ENCODE data around the gene KIF23.

KIF23 gene

DNA sequence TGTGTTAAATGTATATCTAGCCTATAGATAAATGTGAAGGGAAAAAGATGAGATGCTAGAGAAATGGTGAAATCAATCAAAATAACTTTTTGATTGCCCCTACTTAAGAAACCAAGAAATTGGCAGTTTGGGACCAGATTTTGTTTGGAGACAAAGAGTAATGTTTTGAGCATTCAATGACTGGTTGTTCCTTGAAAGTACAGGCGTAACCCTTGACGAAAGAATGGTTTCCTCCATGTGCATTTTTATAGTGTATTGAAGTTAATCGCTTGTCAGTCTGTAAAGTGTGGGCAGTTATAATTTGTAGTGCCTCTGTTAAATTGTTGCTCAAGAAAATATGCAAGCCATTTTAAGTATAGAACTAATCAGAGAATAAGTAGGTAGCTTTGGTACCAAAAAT, 1.2 kb downstream of the KIF23 start:
- Histone ChIP-seq H3K9ac (ENCODE audit: low read length) (no peak overlapping the region), H3K4me3 (ENCODE audit: low read depth in 1 of 2, low read length in 2 of 2) (no peak overlapping the region), H3K27me3 (ENCODE audit: control insufficient read depth in 1 of 2, insufficient read depth in 2 of 2, low read length in 2 of 2) (no peaks in the 10 kb centered on the region), H3K4me1 (ENCODE audit: insufficient read depth, low read length) (peaks cover 5% of the 10 kb centered on the region), H3K27ac (ENCODE audit: low read depth, low read length) (no peak overlapping the region), H3K9me3 (ENCODE audit: low read length) (no peaks in the 10 kb centered on the region), H3K36me3 (ENCODE audit: insufficient read depth, low read length) (no peaks in the 10 kb centered on the region)

DNA sequence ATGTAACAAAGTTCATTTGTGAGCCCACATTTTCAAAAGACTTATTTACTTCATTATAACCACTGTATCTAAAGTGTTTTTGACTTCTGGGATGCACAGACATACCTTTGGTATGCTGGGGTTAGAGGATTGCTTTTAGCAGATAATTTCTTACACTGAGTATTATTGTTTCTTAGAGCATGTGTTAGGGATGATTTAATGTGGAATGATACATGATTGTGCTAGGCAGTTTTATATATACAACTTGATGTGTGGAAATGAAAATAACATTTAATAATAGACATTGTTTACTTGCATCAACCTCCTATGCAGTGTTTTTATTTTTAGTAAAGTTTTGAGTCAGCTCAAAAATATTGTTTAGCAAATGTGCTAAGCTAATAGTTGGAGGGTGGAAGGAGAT, 3.4 kb downstream of the KIF23 start:
- Histone ChIP-seq H3K4me3 (ENCODE audit: low read depth in 1 of 2, low read length in 2 of 2) (no peak overlapping the region), H3K4me1 (ENCODE audit: insufficient read depth, low read length) (peaks cover 5% of the 10 kb centered on the region), H3K9me3 (ENCODE audit: low read length) (no peaks in the 10 kb centered on the region), H3K27ac (ENCODE audit: low read depth, low read length) (no peak overlapping the region), H3K36me3 (ENCODE audit: insufficient read depth, low read length) (no peaks in the 10 kb centered on the region), H3K27me3 (ENCODE audit: control insufficient read depth in 1 of 2, insufficient read depth in 2 of 2, low read length in 2 of 2) (no peaks in the 10 kb centered on the region), H3K9ac (ENCODE audit: low read length) (no peak overlapping the region)

DNA sequence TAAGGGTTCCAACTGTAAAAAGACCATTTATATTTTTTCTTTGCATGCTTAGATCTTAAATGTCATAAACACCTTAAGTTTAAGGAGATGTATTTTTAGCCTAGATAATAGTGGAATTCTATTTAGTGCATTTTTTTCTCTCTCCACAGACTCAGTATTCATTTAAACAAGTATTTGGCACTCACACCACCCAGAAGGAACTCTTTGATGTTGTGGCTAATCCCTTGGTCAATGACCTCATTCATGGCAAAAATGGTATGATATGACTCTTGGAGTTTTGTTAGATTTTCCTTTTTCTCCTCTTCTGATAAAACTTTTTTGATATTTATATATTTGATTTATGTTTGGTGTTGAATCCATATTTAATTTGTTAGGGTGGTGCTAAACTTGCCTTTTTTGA, 7.3 kb downstream of the KIF23 start:
- H3K27me3 ChIP-seq (ENCODE audit: control insufficient read depth in 1 of 2, insufficient read depth in 2 of 2, low read length in 2 of 2) = no peaks in the 10 kb centered on the region
- H3K27ac ChIP-seq (ENCODE audit: low read depth, low read length) = no peak overlapping the region
- H3K4me1 ChIP-seq (ENCODE audit: insufficient read depth, low read length) = no peaks in the 10 kb centered on the region

DNA sequence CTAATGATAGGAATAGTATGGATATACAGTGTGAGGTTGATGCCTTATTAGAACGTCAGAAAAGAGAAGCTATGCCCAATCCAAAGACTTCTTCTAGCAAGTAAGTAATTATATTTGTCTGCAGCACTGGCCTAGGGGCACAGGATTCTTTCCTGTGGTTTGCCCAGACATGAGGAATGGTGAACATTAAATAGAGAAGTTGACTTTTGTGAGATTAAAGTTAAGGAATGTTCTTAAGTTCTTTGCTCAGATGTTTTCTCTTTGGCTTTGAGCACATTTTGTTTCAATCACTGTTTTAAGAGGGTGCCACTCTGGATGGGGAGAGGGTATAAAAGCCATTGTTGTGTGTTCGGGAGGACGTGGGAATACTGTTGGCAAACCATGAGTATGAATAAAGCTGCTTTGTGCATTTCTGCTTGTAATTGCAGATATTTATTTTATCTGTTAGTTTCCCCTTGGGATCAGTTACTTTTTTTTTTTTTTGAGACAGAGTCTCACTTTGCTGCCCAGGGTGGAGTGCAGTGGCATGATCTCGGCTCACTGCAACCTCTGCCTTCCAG, 8.3 kb downstream of the KIF23 start:
- H3K4me1 ChIP-seq (ENCODE audit: insufficient read depth, low read length) = no peaks in the 10 kb centered on the region
- no peaks in the 10 kb centered on the region for H3K27me3 ChIP-seq (ENCODE audit: control insufficient read depth in 1 of 2, insufficient read depth in 2 of 2, low read length in 2 of 2)
- H3K4me3 ChIP-seq (ENCODE audit: low read depth in 1 of 2, low read length in 2 of 2) = no peak overlapping the region
- no peak overlapping the region for H3K27ac ChIP-seq (ENCODE audit: low read depth, low read length)
- no peak overlapping the region for H3K9ac ChIP-seq (ENCODE audit: low read length)
- no peaks in the 10 kb centered on the region for H3K9me3 ChIP-seq (ENCODE audit: low read length)
- H3K36me3 ChIP-seq (ENCODE audit: insufficient read depth, low read length) = no peaks in the 10 kb centered on the region

More for the DNA sequence above, 7.3 kb downstream of the KIF23 start:
- Histone ChIP-seq H3K36me3 (ENCODE audit: insufficient read depth, low read length) (no peaks in the 10 kb centered on the region), H3K9me3 (ENCODE audit: low read length) (no peaks in the 10 kb centered on the region), H3K4me3 (ENCODE audit: low read depth in 1 of 2, low read length in 2 of 2) (no peak overlapping the region), H3K9ac (ENCODE audit: low read length) (no peak overlapping the region)

DNA sequence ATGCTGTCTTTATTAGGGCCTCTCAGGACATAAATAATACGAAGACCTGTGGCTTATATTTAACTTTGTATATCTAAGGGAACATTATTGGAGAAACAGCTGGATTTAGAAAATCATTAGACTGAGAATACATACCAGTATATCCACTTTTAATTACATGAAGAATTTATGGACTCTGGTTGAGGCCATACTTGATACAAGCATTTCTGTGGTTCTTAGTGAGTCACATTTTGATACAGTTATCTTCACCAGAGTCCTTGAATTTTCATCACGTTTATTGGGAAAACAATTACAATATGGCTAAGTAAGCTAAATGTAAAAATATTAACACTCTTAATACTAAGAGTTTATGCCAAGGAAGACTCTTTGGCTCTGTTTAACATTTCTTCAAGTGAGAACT, 9.9 kb downstream of the KIF23 start:
- Histone ChIP-seq H3K27me3 (ENCODE audit: control insufficient read depth in 1 of 2, insufficient read depth in 2 of 2, low read length in 2 of 2) (no peaks in the 10 kb centered on the region), H3K9ac (ENCODE audit: low read length) (no peak overlapping the region), H3K27ac (ENCODE audit: low read depth, low read length) (no peak overlapping the region), H3K36me3 (ENCODE audit: insufficient read depth, low read length) (no peaks in the 10 kb centered on the region), H3K4me1 (ENCODE audit: insufficient read depth, low read length) (no peaks in the 10 kb centered on the region), H3K9me3 (ENCODE audit: low read length) (no peaks in the 10 kb centered on the region), H3K4me3 (ENCODE audit: low read depth in 1 of 2, low read length in 2 of 2) (no peak overlapping the region)

DNA sequence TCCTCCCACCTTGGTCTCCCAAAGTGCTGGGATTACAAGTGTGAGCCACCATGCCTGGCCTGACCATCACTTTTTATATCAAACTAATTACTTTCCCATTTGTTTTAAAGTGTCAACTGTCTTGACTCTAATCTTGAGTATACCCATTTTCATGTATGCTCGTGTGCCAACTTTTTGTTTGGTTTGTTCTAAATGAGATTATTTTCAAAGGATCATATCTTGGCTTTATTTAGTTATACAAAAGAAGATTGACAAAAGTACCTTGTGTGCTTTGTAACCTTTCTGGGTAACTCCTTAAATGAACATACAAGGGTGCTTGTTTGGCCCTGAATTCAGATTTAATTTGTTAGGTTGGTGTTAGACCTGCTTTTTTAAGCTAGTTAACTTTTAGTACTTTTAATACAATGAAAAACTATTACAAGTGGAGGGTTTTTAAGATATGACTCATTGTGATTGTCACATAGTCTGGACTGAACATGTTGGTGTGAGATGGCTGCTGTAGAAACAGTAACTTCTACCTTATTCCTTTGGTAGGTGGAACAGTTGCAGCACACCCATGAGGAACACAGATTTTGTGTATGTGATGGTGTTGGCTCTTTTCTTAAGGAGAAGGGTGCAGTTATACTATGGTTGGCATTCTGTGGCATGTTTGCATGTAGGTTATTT, 10.7 kb downstream of the KIF23 start:
- Histone ChIP-seq H3K4me3 (ENCODE audit: low read depth in 1 of 2, low read length in 2 of 2) (no peak overlapping the region), H3K27me3 (ENCODE audit: control insufficient read depth in 1 of 2, insufficient read depth in 2 of 2, low read length in 2 of 2) (no peaks in the 10 kb centered on the region), H3K9ac (ENCODE audit: low read length) (no peak overlapping the region), H3K27ac (ENCODE audit: low read depth, low read length) (no peak overlapping the region), H3K4me1 (ENCODE audit: insufficient read depth, low read length) (no peaks in the 10 kb centered on the region), H3K36me3 (ENCODE audit: insufficient read depth, low read length) (no peaks in the 10 kb centered on the region), H3K9me3 (ENCODE audit: low read length) (no peaks in the 10 kb centered on the region)

DNA sequence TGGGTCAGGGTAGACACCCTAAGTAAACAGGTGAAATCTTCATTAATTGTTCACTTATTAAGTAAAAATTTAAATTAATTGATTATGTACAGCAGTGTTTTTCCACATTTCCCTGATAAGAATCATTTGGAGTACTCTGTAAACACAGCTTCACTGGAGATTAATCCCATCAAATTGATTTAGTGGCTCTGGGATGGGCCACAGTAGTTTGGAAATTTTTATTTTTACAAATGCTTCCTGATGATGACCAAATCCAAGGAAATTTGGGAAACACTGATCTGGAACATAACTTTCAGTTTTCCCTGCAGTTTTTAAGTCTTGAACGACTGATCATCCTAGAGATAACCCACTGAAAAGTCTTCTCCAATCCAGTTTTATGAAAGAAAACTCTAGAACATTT, 19.7 kb downstream of the KIF23 start:
- H3K4me3 ChIP-seq (ENCODE audit: low read depth in 1 of 2, low read length in 2 of 2) = no peak overlapping the region
- H3K27me3 ChIP-seq (ENCODE audit: control insufficient read depth in 1 of 2, insufficient read depth in 2 of 2, low read length in 2 of 2) = no peaks in the 10 kb centered on the region
- no peak overlapping the region for H3K9ac ChIP-seq (ENCODE audit: low read length)
- H3K36me3 ChIP-seq (ENCODE audit: insufficient read depth, low read length) = no peaks in the 10 kb centered on the region
- H3K27ac ChIP-seq (ENCODE audit: low read depth, low read length) = no peak overlapping the region
- H3K9me3 ChIP-seq (ENCODE audit: low read length) = no peaks in the 10 kb centered on the region
- no peaks in the 10 kb centered on the region for H3K4me1 ChIP-seq (ENCODE audit: insufficient read depth, low read length)

DNA sequence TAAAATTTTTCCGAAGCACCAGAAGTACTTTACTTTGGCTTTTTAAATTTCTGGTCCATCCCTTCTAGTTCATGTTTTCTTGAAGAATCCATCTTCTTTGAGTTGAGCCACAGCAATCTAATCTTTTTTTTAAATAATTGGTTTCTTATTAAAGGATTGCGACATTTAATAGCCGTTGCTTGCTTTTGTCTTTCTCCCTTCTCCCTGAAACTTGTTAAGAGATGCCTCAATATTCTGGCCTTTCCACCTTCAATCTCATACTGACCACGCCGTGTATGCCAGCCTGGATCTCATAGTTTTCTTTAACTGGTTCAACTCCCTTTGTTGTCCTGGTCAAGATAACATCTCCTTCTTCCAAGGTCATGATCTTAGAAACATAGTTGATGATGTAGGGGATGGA, 20.1 kb downstream of the KIF23 start:
- Histone ChIP-seq H3K27me3 (ENCODE audit: control insufficient read depth in 1 of 2, insufficient read depth in 2 of 2, low read length in 2 of 2) (no peaks in the 10 kb centered on the region), H3K36me3 (ENCODE audit: insufficient read depth, low read length) (no peaks in the 10 kb centered on the region), H3K9ac (ENCODE audit: low read length) (no peak overlapping the region), H3K4me1 (ENCODE audit: insufficient read depth, low read length) (no peaks in the 10 kb centered on the region), H3K27ac (ENCODE audit: low read depth, low read length) (no peak overlapping the region), H3K4me3 (ENCODE audit: low read depth in 1 of 2, low read length in 2 of 2) (no peak overlapping the region), H3K9me3 (ENCODE audit: low read length) (no peaks in the 10 kb centered on the region)

DNA sequence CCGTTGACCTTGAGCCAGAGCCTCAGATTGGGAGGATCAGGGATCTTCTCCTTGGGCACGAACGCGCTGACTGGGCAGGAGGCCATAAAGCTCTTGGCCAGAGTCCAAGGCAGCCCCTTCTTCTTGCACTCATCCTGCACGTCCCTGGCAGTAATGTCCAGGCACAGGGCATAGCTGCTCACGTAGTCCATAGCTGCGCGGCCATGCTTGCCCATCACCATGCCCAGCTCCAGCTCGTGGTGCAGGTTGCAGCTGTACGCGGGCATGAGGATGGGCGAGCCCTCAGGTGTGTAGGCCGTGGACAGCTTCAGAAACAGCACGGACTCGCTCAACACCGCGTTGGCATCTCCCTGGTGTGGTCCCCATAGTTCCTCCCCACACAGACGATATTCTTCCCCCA, 20.5 kb downstream of the KIF23 start:
- H3K9ac ChIP-seq (ENCODE audit: low read length) = no peak overlapping the region

DNA sequence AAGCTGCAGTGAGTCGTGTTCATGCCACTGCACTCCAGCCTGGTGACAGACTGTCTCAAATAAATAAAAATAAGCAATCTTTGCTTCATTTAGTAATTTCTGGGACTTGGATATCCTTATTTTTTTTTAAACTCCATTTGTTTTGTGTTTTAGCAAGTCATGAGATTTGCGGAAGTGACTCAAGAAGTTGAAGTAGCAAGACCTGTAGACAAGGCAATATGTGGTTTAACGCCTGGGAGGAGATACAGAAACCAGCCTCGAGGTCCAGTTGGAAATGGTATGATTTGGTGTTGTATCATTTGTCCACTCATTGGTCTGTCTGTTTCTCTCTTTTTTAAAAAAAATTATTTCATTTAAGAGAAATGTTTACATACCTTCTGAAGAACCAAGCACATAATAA, 21.8 kb downstream of the KIF23 start:
- H3K27ac ChIP-seq (ENCODE audit: low read depth, low read length) = no peak overlapping the region
- no peaks in the 10 kb centered on the region for H3K9me3 ChIP-seq (ENCODE audit: low read length)
- H3K36me3 ChIP-seq (ENCODE audit: insufficient read depth, low read length) = no peaks in the 10 kb centered on the region
- H3K4me3 ChIP-seq (ENCODE audit: low read depth in 1 of 2, low read length in 2 of 2) = no peak overlapping the region
- no peaks in the 10 kb centered on the region for H3K27me3 ChIP-seq (ENCODE audit: control insufficient read depth in 1 of 2, insufficient read depth in 2 of 2, low read length in 2 of 2)
- no peak overlapping the region for H3K9ac ChIP-seq (ENCODE audit: low read length)
- no peaks in the 10 kb centered on the region for H3K4me1 ChIP-seq (ENCODE audit: insufficient read depth, low read length)

More for the DNA sequence above, 20.5 kb downstream of the KIF23 start:
- Histone ChIP-seq H3K27ac (ENCODE audit: low read depth, low read length) (no peak overlapping the region), H3K9me3 (ENCODE audit: low read length) (no peaks in the 10 kb centered on the region), H3K36me3 (ENCODE audit: insufficient read depth, low read length) (no peaks in the 10 kb centered on the region), H3K27me3 (ENCODE audit: control insufficient read depth in 1 of 2, insufficient read depth in 2 of 2, low read length in 2 of 2) (no peaks in the 10 kb centered on the region), H3K4me3 (ENCODE audit: low read depth in 1 of 2, low read length in 2 of 2) (no peak overlapping the region), H3K4me1 (ENCODE audit: insufficient read depth, low read length) (no peaks in the 10 kb centered on the region)

DNA sequence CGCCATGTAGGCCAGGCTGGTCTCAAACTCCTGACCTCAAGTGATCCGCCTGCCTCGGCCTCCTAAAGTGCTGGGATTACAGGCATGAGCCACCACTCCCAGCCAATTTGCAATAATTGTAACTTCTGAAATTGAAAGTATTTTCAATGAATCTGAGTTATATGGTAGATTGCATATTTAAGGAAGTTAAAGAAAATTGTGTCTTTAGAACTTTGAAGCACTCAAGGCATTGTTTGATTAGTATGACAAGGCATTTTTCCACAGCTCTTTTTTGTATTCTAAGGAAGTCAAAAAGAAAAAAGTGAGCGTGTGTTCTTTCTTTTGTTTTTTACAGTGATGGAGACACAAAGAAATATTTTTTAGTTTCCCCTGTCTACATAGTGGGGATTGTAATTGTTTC, 22.8 kb downstream of the KIF23 start:
- Histone ChIP-seq H3K9ac (ENCODE audit: low read length) (no peak overlapping the region), H3K4me1 (ENCODE audit: insufficient read depth, low read length) (no peaks in the 10 kb centered on the region), H3K4me3 (ENCODE audit: low read depth in 1 of 2, low read length in 2 of 2) (no peak overlapping the region), H3K27me3 (ENCODE audit: control insufficient read depth in 1 of 2, insufficient read depth in 2 of 2, low read length in 2 of 2) (no peaks in the 10 kb centered on the region), H3K9me3 (ENCODE audit: low read length) (no peaks in the 10 kb centered on the region), H3K36me3 (ENCODE audit: insufficient read depth, low read length) (no peaks in the 10 kb centered on the region), H3K27ac (ENCODE audit: low read depth, low read length) (no peak overlapping the region)

DNA sequence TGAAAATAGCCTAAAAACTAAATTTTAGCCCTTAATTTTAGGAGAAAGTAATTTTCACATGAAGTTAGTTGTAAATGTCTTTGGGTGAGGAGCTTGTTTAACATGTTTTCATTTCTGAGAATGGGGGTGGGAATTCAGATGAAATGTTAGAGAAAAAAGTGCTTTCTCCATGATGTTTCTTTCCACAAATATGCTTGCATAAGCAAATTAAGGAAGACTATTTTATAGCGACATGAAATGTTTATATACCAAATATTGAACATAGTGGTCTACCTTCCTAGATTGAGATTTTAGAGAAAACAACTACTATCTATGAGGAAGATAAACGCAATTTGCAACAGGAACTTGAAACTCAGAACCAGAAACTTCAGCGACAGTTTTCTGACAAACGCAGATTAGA, 25.5 kb downstream of the KIF23 start:
- H3K9me3 ChIP-seq (ENCODE audit: low read length) = no peaks in the 10 kb centered on the region
- no peak overlapping the region for H3K27ac ChIP-seq (ENCODE audit: low read depth, low read length)
- no peak overlapping the region for H3K4me3 ChIP-seq (ENCODE audit: low read depth in 1 of 2, low read length in 2 of 2)
- no peaks in the 10 kb centered on the region for H3K36me3 ChIP-seq (ENCODE audit: insufficient read depth, low read length)
- H3K4me1 ChIP-seq (ENCODE audit: insufficient read depth, low read length) = no peaks in the 10 kb centered on the region
- no peaks in the 10 kb centered on the region for H3K27me3 ChIP-seq (ENCODE audit: control insufficient read depth in 1 of 2, insufficient read depth in 2 of 2, low read length in 2 of 2)
- H3K9ac ChIP-seq (ENCODE audit: low read length) = no peak overlapping the region

Measured in muscle layer of colon (tissue), 2 donors.